Measurements from ENCODE around the gene DCANP1. TPM values are rescaled to one million over a fixed set of nuclear protein-coding genes. Genes with fewer than 3 reads are reported as not detected.

DCANP1 gene
- total and polyA plus RNA-seq, 2 of the 13 experiments (the other 11 are each of a cell fraction or from before 2014, with no cell fraction given) = not detected

- peak; percentile 43; the same call in 1 of the 2 replicates for TF ChIP-seq MIER2 (CRISPR knock-in tag; IDR thresholded peaks at IDR 0.05)
- no peak for TF ChIP-seq AKNA (CRISPR knock-in tag; IDR thresholded peaks at IDR 0.05; ENCODE audit: borderline replicate concordance)
- TF ChIP-seq, protein P1, sequence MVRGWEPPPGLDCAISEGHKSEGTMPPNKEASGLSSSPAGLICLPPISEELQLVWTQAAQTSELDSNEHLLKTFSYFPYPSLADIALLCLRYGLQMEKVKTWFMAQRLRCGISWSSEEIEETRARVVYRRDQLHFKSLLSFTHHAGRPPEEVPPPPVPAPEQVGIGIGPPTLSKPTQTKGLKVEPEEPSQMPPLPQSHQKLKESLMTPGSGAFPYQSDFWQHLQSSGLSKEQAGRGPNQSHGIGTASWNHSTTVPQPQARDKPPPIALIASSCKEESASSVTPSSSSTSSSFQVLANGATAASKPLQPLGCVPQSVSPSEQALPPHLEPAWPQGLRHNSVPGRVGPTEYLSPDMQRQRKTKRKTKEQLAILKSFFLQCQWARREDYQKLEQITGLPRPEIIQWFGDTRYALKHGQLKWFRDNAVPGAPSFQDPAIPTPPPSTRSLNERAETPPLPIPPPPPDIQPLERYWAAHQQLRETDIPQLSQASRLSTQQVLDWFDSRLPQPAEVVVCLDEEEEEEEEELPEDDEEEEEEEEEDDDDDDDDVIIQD (CRISPR knock-in tag; IDR thresholded peaks at IDR 0.05; ENCODE audit: low read depth) = 0 out of 2 replicates have a peak, but pooled peaks have one; percentile 27
- no peak for TF ChIP-seq TRIM22 (IDR thresholded peaks at IDR 0.05)
- no peak for TF ChIP-seq MTF1 (CRISPR knock-in tag; IDR thresholded peaks at IDR 0.05)
- TF ChIP-seq CENPBD1 (CRISPR knock-in tag; IDR thresholded peaks at IDR 0.05; ENCODE audit: borderline replicate concordance, low read depth) = no peak
- no peak for TF ChIP-seq SNRNP70 (IDR thresholded peaks at IDR 0.05; ENCODE audit: low read depth, low read length)
- no peak for TF ChIP-seq SRSF9 (IDR thresholded peaks at IDR 0.05; ENCODE audit: borderline replicate concordance, insufficient read depth, low read depth, low read length, poor library complexity, severe bottlenecking)
- no peak for TF ChIP-seq ZNF280B (CRISPR knock-in tag; IDR thresholded peaks at IDR 0.05; ENCODE audit: borderline replicate concordance)
- TF ChIP-seq ZFY (CRISPR knock-in tag; IDR thresholded peaks at IDR 0.05) = peak; percentile 86
- no peak for TF ChIP-seq IRF9 (CRISPR knock-in tag; IDR thresholded peaks at IDR 0.05; ENCODE audit: borderline replicate concordance)
- no peak for TF ChIP-seq PAWR (CRISPR knock-in tag; IDR thresholded peaks at IDR 0.05; ENCODE audit: borderline replicate concordance)
- TF ChIP-seq ETV5 (CRISPR knock-in tag; IDR thresholded peaks at IDR 0.05; ENCODE audit: borderline replicate concordance) = peak; percentile 94
- TF ChIP-seq ZNF136 (CRISPR knock-in tag; IDR thresholded peaks at IDR 0.05; ENCODE audit: low read depth) = no peak
- TF ChIP-seq ZNF556 (CRISPR knock-in tag; IDR thresholded peaks at IDR 0.05; ENCODE audit: borderline replicate concordance) = 0 out of 2 replicates have a peak, but pooled peaks have one; percentile 41
- peak; percentile 78 for TF ChIP-seq RXRA (CRISPR knock-in tag; IDR thresholded peaks at IDR 0.05)
Observed at GRCh38 chr5:135482381-135482933, 35.3 kb upstream of the DCANP1 start (continued).

All from HepG2 (cell line).